Adrenal gland (tissue), 5 donors: ENCODE results near the gene SOCS6.

ENCODE experiments used
- POLR2A ChIP-seq, 2 donors: fragments of 450-650 bp; IDR thresholded peaks; one replicate each; pipeline ENCODE4 v1.6.1; 2017; ENCODE audit warnings: antibody characterized with exemption in 2 of 2, mild to moderate bottlenecking in 2 of 2, moderate library complexity in 1 of 2
- TF ChIP-seq, protein P1 (sequence below), 6 experiments: fragments of 450-650 bp in 4 of 6; fragments of 200-600 bp in 2 of 6; sonication (generic) in 1 of 6; IDR thresholded peaks; 1 replicate in 5 of 6; 2 replicates in 1 of 6; pipeline versions ENCODE4 v1.5.1 to v1.8.0; 2016 to 2021; ENCODE audit warnings: antibody characterized with exemption in 6 of 6, mild to moderate bottlenecking in 2 of 6, moderate library complexity in 1 of 6
- donor health status: DM: no; HTN: no; CAD: no.

DNA sequence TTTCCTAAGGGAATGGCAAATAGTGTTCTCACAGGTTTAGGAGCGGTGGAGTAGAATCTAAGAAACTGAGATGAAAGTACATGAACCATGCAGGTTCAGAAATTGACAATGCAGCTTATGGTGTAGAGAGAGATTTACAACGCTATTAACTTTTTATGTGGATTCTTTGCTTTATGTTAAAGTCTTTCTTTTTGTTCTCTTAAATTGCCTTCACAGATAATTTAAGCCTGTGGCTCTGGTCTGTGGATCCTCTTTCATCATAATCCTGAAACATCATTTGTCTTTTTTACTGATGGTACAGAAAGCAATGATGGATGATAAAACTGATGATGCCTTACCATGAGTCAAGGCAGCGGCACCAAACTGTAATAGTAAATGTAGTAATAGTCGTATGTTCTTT lies 30.3 kb downstream of the SOCS6 start:
- TF ChIP-seq, protein P1, sequence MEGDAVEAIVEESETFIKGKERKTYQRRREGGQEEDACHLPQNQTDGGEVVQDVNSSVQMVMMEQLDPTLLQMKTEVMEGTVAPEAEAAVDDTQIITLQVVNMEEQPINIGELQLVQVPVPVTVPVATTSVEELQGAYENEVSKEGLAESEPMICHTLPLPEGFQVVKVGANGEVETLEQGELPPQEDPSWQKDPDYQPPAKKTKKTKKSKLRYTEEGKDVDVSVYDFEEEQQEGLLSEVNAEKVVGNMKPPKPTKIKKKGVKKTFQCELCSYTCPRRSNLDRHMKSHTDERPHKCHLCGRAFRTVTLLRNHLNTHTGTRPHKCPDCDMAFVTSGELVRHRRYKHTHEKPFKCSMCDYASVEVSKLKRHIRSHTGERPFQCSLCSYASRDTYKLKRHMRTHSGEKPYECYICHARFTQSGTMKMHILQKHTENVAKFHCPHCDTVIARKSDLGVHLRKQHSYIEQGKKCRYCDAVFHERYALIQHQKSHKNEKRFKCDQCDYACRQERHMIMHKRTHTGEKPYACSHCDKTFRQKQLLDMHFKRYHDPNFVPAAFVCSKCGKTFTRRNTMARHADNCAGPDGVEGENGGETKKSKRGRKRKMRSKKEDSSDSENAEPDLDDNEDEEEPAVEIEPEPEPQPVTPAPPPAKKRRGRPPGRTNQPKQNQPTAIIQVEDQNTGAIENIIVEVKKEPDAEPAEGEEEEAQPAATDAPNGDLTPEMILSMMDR (IDR thresholded peaks at IDR 0.05), result no peak
- no peak for TF ChIP-seq POLR2A (IDR thresholded peaks at IDR 0.05)
